Nephron (organoid): ENCODE measurements around the gene PPP2CA.
"Not testable (repeated sequence)": the region's sequence is repeated elsewhere in the genome, so short reads cannot be mapped to it uniquely, and the experiment has no call there.

Experiments
- H3K27ac Mint-ChIP-seq, 3 experiments: 2 replicates each; pipeline ENCODE4 v1.8.0; 2020; ENCODE audit warnings: mixed read lengths in 3 of 3, mild to moderate bottlenecking in 2 of 3, moderate library complexity in 1 of 3
- H3K27me3 Mint-ChIP-seq: 2 replicates; pipeline ENCODE4 v1.8.0; 2021; ENCODE audit warnings: low read depth, mild to moderate bottlenecking, moderate library complexity, mixed read lengths
- H3K36me3 Mint-ChIP-seq: 2 replicates; pipeline ENCODE4 v1.8.0; 2020; ENCODE audit warnings: low read depth, mixed read lengths
- H3K4me1 Mint-ChIP-seq: 2 replicates; pipeline ENCODE4 v1.8.0; 2020; ENCODE audit warnings: mixed read lengths
- H3K4me3 Mint-ChIP-seq, 3 experiments: 2 replicates each; pipeline ENCODE4 v1.8.0; 2020; ENCODE audit warnings: mild to moderate bottlenecking in 3 of 3, mixed read lengths in 3 of 3, moderate library complexity in 2 of 3
- H3K9me3 Mint-ChIP-seq: 2 replicates; pipeline ENCODE4 v1.8.0; 2020; ENCODE audit warnings: mixed read lengths
- CTCF ChIP-seq, 3 experiments: fragments of 200-600 bp; sonication (generic); IDR thresholded peaks; one replicate each; pipeline ENCODE4 v1.5.0; 2021; ENCODE audit warnings: antibody characterized with exemption in 3 of 3; ENCODE audit not compliant: unreplicated experiment in 3 of 3

PPP2CA gene

GRCh38 chr5:134267366-134268018 is 41.6 kb upstream of the PPP2CA start:
- H3K9me3 Mint-ChIP-seq, result peaks cover 22% of the 10 kb centered on the region
- no peaks in the 10 kb centered on the region for H3K27me3 Mint-ChIP-seq
- no peak overlapping the region for H3K4me3 Mint-ChIP-seq
- no peak overlapping the region for H3K27ac Mint-ChIP-seq
- H3K36me3 Mint-ChIP-seq, result no peaks in the 10 kb centered on the region
- no peaks in the 10 kb centered on the region for H3K4me1 Mint-ChIP-seq
- TF ChIP-seq CTCF (IDR thresholded peaks at IDR 0.05; ENCODE audit: unreplicated experiment in 3 of 3), result no peak

GRCh38 chr5:134263801-134264200 is 37.9 kb upstream of the PPP2CA start:
- Mint-ChIP-seq H3K27ac (no peak overlapping the region), H3K27me3 (no peaks in the 10 kb centered on the region), H3K4me3 (no peak overlapping the region), H3K9me3 (peaks cover 28% of the 10 kb centered on the region), H3K36me3 (no peaks in the 10 kb centered on the region), H3K4me1 (no peaks in the 10 kb centered on the region)
- TF ChIP-seq CTCF (IDR thresholded peaks at IDR 0.05; ENCODE audit: unreplicated experiment in 3 of 3), result no peak

GRCh38 chr5:134262629-134263028 is 36.8 kb upstream of the PPP2CA start:
- H3K27me3 Mint-ChIP-seq, result not testable (repeated sequence)
- H3K9me3 Mint-ChIP-seq, result peaks cover 26% of the 10 kb centered on the region

GRCh38 chr5:134258896-134259295 is 33.0 kb upstream of the PPP2CA start:
- Mint-ChIP-seq H3K27me3 (no peaks in the 10 kb centered on the region), H3K9me3 (peaks cover 19% of the 10 kb centered on the region), H3K36me3 (no peaks in the 10 kb centered on the region), H3K4me1 (peaks cover 9% of the 10 kb centered on the region), H3K27ac (no peak overlapping the region), H3K4me3 (no peak overlapping the region)
- no peak for TF ChIP-seq CTCF (IDR thresholded peaks at IDR 0.05; ENCODE audit: unreplicated experiment in 3 of 3)

More at GRCh38 chr5:134262629-134263028, 36.8 kb upstream of the PPP2CA start:
- not testable (repeated sequence) for H3K27ac Mint-ChIP-seq, H3K36me3 Mint-ChIP-seq, H3K4me3 Mint-ChIP-seq, H3K4me1 Mint-ChIP-seq

- no peak for TF ChIP-seq CTCF (IDR thresholded peaks at IDR 0.05; ENCODE audit: unreplicated experiment in 3 of 3)
- H3K36me3 Mint-ChIP-seq, result no peaks in the 10 kb centered on the region
- no peak overlapping the region for H3K4me3 Mint-ChIP-seq
- peaks cover 8% of the 10 kb centered on the region for H3K9me3 Mint-ChIP-seq
- peaks cover 9% of the 10 kb centered on the region for H3K4me1 Mint-ChIP-seq
- no peak overlapping the region for H3K27ac Mint-ChIP-seq
- H3K27me3 Mint-ChIP-seq, result no peaks in the 10 kb centered on the region
These were observed 31.3 kb upstream of the PPP2CA start for GRCh38 chr5:134257176-134257575.

- no peak for TF ChIP-seq CTCF (IDR thresholded peaks at IDR 0.05; ENCODE audit: unreplicated experiment in 3 of 3)
- Mint-ChIP-seq H3K4me3 (no peak overlapping the region), H3K27me3 (no peaks in the 10 kb centered on the region), H3K36me3 (no peaks in the 10 kb centered on the region), H3K4me1 (peaks cover 15% of the 10 kb centered on the region), H3K9me3 (no peaks in the 10 kb centered on the region), H3K27ac (peak overlapping the region; percentile 2 to 69 (median 47))
These were observed 29.7 kb upstream of the PPP2CA start for GRCh38 chr5:134255418-134256150.

- Mint-ChIP-seq H3K27ac (peak overlapping the region in 1 of 3 experiments; percentile 2), H3K4me1 (peaks cover 15% of the 10 kb centered on the region)
- not testable (repeated sequence) for H3K4me3 Mint-ChIP-seq, H3K27me3 Mint-ChIP-seq, H3K36me3 Mint-ChIP-seq, H3K9me3 Mint-ChIP-seq
These were observed 27.7 kb upstream of the PPP2CA start for GRCh38 chr5:134253368-134254153.
